Measurements from ENCODE around the gene DPEP2NB. TPM values are rescaled to one million over a fixed set of nuclear protein-coding genes. Genes with fewer than 3 reads are reported as not detected.
A peak's percentile ranks its signal among the peaks of the same experiment; 100 is the strongest.
"Not testable (repeated sequence)": the region's sequence is repeated elsewhere in the genome, so short reads cannot be mapped to it uniquely, and the experiment has no call there.

The DPEP2NB gene, protein sequence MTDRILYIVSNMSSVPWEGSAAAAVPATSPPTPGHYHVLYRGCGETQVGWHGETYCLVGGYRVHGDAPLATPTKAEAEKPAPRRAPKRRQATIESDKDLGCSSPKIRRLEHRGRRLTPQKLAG
- total RNA-seq, result not detected

DNA sequence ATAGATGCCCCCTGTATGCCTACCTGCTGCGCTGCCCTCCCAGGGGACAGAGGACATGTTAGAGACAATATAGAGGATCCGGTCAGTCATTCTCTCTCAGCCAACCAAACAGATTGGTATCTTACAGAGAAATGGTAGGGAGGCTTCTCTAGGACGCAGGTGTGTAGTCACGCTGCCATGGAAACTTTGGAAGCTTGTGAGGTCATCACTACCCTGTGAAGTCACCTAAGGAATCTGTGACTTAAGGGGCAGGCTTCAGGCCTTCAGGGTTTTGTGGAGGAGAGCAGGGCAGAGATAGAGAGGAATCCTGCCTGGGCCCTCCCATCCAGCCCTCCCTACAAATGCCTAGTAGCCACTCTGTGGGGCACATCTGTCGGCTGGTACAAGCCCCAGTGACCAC is at the start of gene DPEP2NB:
TSS of gene DPEP2NB (minus strand) at position 231 of the 400 bp plus-strand sequence. CDS start at position 90, 141 bp downstream.
- DNase-seq, result no peak

DNA sequence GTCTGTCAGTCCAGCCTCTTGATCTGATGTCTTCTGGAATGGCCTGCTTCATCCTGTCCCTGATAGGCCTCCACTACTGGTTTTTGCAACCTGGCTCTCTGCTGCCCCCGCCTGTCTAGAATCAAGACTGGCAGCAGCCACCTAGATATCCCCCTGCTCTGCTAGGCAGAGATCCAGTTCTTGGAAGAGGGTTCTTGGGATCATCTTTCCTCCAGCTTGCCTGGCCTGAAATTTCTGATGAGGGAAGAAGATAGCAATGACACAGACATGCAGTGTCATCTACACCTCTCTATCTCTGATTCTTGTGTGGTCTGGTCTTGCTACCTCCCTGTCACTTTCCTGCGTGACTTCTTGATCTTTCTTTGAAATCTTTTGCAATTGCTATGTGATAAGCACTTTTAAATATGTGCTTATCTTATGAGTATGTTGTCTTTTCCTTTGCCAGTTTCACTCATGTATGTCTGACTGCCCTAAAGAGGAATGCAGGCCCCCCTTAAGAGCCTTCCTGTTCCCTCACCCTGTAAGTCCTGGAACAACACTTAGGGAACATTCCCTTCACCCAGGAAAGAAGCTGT is 49.2 kb upstream of the DPEP2NB start:
- peak; percentile 23 for DNase-seq

DNA sequence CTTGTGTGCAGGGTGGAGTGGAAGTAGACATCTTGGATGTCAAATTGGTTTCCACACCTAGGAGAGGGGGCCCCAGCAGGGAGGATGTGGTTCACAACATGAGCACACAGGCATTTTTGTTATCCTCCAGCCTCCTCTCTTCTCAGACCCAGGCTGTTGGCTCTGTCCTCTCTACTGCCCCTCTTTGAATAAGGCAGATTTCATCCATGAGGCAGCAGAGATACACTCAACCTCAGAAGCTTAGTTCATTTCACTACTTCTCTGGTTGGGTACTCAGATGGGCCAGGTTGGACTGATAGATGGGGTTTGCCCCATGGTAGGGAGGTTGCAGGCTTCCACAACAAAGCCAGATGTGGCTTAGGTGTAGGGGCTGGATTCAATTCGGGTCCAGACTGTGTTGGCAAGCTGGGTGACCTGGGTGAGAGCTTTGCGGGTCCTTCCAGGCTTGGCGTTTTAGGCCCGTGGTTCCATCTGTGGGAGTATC is 47.2 kb upstream of the DPEP2NB start:
- no peak for DNase-seq

DNA sequence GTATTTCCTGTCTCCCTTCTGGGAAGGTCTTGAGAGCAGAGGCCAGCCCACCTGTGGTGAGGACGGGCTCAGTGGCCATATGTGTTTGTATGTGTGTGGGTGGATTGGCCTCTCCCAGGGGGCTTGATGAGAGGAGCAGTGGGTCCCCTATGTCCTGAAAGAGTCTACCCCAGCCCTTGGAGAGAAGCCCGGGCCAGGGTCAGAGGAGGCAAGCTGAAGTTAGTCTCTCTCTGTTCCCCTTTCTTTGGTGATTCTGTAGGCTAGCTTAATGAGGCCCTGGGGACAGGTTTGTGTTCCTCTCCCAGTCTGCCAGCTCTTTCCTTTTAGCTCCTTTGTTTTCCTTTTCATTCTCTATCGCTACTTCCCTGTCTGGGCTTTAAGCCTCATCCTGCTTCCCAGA is 45.7 kb upstream of the DPEP2NB start:
- DNase-seq, result no peak

DNA sequence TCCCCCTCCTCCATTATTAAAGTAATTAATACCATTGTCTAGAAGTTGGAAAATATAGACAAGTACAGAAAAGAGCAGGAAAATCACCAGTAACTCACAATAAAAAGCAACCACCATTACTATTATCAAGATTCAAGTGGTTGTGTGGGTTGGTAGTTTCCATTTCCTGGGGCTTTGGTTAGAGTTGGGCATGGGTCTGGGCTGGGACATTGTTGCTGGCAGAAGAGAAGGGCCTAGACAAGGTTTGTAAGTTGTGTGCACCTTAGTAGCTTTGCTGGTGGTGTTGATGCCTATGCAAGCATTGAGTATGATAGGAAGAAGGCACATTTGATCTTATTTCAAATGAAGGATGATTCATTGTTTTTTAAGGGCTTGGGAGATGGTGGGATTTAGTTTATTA is 44.1 kb upstream of the DPEP2NB start:
- DNase-seq, result no peak

DNA sequence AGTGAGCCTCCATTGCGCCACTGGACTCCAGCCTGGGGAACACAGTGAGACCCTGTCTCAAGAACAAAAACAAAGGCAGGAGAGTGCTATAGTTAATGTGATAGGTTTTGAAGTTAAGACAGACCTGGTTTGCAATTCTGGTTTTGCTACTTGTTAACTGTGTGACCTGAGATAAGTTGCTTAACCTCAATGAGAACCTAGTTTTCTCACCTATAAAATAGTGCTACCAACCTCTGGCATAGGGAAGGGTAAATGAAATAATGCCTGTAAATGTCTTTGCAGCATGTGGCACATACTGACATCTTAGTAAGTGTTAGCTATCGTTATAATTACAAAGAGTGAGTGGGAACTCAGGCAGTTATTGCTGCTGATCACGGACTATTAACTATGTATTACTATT is 39.7 kb upstream of the DPEP2NB start:
- DNase-seq, result no peak

DNA sequence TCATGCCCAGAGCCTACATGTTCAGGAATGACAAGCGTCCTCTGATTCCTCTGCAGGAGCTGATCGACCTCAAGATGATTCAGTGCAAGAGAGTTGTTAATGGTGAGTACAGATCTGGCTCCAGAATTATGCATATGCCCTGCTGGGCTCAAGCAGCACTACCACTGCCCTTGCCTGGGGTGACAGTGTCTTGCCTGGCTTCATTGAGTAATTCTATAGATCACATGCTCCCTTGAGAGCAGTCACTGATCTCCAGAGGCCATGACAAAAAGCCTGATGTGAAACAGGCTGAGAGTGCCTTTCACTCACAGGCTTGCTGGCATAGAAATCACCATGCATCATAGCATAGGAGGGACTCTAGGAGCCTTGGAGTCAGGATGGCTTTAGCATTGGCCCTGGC is 33.7 kb upstream of the DPEP2NB start:
- DNase-seq, result no peak

DNA sequence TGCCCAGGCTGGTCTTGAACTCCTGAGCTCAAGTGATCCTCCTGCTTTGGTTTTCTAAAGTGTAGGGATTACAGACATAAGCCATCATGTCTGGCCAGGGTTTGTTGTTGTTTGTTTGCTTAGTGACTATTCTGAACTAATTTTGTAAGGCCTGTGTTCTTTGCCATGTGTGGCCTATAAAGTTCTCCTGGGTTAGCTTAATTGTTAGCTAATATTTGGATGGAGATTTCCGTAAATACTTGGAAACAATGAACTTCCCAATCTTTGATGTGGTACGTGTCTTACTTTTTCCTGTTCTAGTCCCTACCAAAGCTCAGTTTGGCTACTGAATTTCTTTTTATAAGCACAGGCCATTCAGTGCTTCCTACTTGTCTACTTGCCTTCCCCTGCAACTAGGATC is 32.3 kb upstream of the DPEP2NB start:
- no peak for DNase-seq

DNA sequence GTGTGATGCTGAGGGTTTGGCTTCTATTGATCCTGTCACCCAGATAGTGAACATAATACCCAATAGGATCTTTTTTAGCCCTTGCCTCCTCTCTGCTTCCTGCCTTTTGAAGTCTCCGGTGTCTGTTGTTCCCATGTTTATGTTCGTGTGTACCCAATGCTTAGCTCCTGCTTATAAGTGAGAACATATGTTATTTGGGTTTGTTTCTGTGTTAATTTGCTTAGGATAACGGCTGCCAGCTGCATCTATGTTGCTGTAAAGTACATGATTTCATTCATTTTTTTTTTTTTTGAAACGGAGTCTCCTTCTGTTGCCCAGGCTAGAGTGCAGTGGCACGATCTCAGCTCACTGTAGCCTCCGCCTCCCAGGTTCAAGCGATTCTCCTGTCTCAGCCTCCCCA is 30.4 kb upstream of the DPEP2NB start:
- DNase-seq, result no peak

DNA sequence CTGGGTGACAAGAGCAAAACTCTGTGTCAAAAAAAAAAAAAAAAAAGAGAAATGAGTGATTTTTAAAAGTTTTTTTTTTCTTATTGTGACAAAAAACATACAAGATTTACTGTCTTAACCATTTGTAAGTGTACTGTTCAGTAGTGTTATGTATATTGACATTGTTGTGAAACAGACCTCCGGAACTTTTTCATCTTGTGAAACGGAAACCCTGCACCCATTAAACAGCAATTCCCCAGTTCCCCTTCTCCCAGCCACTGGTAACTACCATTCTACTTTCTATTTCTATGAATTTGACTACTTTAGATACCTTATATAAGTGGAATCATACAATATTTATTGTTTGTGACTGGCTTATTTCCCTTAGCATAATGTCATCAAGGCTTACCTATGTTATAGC is 26.1 kb upstream of the DPEP2NB start:
- DNase-seq, result no peak

DNA sequence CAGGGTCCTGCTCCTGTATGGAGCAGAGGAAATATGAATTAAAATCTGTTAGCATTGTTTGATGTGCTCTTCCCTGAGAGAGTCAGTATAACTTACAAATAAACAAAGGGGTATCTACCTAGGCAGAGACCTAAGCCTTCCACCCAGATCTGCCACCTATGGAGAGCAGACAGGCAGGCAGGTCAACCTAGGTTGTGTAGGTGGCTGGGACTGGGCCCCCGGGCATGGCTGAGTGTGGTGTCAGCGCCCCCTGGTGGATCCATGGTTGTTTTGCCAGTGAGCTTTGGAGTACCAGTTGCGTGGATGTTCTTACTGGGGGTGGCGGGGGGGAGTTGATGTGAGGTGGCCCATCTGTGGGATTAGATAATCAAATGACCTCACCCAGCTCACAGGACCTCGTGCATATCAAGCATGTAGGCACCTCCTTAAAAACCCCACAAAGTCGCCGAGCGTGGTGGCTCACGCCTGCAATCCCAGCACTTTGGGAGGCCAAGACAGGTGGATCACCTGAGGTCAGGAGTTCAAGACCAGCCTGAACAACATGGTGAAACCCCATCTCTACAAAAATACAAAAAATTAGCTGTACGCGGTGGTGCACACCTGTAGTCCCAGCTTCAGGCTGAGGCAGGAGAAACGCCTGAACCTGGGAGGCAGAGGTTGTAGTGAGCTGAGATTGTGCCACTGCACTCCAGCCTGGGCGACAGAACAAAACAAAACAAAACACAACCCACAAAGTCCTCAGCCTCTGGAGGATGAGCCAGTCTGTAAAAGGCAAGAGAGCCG is 25.0 kb upstream of the DPEP2NB start:
- DNase-seq, result peak; percentile 41

DNA sequence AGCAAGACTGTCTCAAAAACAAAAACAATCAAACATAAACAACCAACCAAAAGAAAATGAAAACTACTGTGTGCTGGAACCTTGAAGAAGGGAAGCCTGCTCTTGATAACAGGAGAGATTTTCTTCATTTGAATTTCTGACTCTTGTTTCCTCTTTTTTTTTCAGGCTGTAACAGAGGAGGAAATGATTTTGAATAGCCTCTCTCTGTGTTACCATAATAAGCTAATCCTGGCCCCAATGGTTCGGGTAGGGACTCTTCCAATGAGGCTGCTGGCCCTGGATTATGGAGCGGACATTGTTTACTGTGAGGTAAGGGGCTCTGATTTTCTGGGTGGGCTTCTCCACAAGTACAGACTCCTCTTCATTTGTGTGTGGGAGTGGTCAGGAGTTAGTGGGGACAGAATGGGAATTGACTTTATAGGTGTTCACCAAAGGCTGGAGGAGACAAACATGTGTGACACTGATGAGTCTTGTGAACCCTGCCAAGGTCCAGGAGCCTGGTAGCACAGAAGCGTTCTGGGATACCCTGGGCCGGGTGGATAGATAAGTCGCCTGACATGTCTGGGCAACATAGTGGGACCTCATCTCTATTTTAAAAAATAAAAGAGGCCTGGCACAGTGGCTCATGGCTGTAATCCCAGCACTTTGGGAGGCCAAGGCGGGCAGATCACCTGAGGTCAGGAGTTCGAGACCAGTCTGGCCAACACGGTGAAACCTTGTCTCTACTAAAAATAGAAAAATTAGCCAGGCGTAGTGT is 22.3 kb upstream of the DPEP2NB start:
- DNase-seq, result no peak

DNA sequence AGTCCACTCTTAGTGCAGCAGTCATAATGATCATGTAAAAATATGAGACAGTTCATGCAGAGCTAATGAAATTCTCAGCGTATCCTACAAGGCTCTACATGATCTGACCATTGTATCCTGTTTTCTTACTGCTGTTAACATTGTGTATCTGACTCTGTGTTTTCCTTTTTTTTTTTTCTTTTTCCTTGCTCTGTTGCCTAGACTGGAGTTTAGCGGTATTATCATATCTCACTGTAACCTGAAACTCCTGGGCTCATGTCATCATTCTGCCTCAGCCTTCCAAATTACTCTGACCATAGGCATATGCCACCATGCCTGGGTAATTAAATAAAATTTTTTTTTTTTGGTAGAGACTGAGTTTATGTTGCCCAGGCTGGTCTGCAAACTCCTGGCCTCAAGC is 19.5 kb upstream of the DPEP2NB start:
- DNase-seq, result no peak

DNA sequence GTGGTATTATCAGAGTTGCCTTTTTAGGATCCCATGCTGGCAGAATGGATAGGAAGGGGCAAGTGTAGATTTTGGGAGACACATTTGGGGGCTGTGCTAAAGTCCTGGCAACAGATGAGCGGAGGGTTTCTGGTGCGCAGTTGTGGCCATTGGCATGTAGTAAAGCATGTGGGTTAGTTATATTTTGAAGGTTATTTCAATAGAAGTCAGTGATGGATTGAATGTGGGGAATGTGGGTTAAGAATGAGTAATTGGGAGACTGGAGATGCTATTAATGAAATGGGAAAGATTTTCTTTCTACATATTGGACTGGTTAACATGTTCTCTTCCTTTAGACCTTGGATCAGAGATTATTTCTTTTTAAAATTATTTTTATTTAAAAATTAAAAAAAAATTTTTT is 17.4 kb upstream of the DPEP2NB start:
- no peak for DNase-seq

DNA sequence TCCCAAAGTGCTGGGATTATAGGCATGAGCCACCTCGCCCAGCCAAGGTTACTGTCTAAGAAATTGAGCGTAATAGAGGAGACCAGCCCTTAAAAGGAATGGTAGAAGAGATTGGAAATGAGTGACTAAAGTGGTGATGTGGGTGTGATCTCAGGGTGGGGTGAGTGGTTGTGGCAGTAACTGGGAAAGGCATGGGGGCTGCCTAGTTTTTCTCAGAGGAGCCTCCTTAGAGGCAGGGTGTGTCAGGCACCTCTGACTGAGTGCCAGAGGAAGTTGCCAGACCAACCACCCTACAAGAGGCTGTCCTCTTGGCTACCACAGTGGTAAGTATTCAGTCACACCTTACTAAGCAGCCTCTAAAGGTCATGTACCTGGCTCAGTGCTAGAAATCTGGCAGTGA is 16.2 kb upstream of the DPEP2NB start:
- no peak for DNase-seq

DNA sequence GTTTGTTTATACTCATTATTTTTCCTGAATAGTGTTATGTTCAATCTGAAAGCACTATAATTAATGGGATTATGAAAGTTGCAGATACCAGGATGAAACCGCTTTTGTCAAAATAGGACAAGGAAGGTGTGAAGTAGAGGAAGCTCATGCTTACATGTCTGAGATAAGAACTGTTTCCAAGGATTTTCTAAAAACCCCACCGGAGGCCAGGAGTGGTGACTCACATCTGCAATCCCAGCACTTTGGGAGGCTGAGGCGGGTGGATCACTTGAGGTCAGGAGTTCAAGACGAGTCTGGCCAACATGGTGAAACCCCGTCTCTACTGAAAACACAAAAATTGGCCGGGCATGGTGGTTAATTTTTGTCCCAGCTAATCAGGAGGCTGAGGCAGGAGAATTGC is 14.4 kb upstream of the DPEP2NB start:
- not testable (repeated sequence) for DNase-seq

DNA sequence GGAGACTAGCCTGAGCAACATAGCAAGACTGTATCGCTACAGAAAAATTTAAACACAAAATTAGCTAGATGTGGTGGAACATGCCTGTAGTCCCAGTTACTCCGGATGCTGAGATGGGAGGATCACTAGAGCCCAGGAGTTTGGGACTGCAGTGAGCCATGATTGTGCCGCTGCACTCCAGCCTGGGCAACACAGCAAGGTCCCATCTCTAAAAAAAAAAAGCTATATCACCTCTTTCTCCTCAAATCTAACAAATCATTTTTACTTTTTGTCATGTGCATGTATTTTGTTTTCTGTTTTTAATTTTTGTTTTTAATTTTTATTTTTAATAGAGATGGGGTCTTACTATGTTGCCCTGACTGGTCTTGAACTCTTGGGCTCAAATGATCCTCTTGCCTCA is 13.3 kb upstream of the DPEP2NB start:
- no peak for DNase-seq

DNA sequence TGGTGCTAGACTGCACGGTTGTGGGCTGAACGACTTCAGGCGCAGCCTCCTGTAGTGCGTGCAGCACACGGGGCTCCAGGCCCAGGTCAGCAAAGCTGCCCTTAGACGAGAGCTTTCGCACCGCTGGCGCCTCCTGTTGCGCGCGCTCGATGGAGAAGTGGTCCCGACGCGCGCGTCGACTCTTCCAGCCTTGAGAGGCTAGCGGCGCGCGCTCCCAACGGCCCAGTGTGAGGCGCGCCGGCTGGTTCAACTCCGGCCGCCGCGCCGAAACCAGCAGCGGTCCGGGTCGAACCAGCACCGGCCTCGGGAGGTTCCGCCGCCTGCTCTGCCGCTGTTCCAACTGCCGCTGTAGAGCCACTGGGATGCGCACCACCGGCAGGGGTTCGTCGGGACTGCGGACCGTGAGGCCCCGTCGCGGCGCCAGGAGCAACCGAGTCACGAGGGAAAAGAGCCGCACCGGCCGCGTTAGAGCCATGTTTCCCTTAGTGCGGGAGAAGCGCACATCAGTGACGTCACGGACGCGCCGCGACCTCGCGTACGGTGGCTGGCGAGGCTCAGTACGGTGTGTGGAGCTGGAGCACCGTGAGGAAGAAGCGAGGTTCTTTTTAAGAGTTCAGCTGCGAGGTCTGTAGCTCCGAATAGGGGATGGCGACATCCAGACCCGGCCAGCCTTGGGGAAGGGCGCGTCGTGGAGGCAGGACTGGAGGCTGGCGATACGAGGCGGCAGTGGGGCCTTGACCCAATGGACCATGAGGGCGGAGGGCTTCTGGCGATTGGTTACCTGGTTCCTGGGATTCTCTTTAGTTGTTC is 7.2 kb upstream of the DPEP2NB start, which contains the start of the genes DDX28 and DUS2:
TSS of gene DDX28 (minus strand) at position 505 of the 810 bp plus-strand sequence. CDS start at position 475, 30 bp downstream.
TSS of gene DUS2 (plus strand) at position 557 of the 810 bp plus-strand sequence. CDS start 14,740 bp downstream, outside the sequence.
- DNase-seq, result peak; percentile 86

DNA sequence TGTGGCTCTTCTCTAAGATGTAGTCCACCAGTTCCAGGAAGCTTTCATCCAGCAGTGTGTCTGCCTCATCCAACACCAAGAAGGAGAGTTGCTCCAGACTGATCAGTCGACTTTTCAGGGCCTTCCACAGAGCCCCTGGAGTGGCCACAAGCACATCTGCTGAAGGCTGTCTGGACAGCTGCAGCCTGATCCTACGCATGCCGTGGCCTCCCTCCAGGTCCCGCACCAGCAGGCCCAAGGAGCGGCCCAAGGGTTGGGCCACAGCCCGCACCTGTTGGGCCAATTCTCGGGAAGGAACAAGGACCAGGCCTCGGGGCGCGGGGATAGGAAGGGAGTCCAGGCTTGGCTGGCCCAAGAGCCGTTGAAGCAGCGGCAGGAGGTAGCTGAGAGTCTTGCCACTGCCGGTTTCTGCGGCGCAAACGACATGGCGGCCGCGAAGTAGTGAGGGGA is 6.6 kb upstream of the DPEP2NB start:
- DNase-seq, result no peak

DNA sequence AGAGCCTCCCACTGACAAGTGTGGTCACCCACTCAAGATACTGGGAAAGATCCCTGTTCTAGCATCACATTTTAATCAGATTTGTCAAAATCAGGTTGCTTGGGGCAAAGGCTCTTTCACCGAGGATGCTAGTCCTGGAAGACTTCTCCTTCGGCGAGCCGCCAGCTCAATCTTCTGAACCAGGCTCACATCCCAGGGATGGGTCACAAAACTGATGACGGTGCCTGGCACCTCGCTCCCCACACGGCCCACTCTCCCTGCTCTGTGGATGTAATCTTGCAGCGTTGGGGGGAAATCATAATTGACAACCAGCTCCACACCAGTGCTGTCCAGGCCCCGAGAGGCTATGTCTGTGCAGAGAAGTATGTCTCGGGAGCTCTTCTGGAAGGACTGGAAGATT is 5.8 kb upstream of the DPEP2NB start:
- no peak for DNase-seq

DNA sequence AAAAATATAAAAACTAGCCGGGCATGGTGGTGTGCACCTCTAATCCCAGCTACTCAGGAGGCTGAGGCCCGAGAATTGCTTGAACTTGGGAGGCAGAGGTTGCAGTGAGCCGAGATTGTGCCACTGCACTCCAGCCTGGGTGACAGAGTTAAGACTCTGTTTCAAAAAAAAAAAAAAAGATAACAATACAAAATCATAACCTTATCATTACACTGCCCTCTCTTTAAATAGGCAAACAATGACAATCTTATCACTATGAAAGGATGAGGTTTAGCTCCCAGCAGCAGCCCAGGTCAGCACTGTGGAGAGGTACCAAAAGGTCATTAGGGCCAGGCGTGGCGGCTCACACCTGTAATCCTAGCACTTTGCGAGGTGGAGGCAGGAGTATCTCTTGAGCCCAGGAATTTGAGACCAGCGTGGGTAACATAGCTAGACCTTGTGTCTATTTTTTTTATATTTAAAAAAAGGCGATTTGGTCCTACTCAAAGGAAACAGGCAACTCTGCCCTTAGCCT is 3.5 kb upstream of the DPEP2NB start:
- no peak for DNase-seq

DNA sequence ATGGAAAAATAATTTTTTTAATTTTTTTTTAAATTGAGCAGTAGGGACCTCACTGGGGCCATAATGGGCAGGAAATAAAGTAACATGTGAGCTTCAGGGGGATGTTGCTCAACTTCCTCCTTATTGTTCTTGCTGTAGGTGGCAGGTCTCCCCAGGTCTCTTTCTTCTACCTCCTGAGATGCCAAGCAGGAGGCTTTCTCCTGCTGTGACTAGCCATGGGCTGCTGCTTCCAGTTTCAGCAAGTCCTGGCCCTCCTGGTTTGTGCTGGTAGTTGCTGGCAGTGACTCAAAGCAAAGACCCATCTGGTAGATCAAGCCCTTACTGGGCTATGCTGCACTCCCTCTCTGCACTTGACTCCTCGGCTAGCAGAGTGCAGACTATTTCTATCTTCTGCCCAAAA is 2.3 kb downstream of the DPEP2NB start:
- no peak for DNase-seq

Measured in occipital lobe (tissue), 2 donors.